ENCODE measurements around the gene EXOC3. TPM values are rescaled to one million over a fixed set of nuclear protein-coding genes. Genes with fewer than 3 reads are reported as not detected.
A peak's percentile ranks its signal among the peaks of the same experiment; 100 is the strongest.

The EXOC3 gene
- total and polyA plus RNA-seq, 10 of the 15 experiments (the other 5 are each of a cell fraction or from before 2014, with no cell fraction given) = 1.6 to 53.0 (median 27.9) TPM

DNA sequence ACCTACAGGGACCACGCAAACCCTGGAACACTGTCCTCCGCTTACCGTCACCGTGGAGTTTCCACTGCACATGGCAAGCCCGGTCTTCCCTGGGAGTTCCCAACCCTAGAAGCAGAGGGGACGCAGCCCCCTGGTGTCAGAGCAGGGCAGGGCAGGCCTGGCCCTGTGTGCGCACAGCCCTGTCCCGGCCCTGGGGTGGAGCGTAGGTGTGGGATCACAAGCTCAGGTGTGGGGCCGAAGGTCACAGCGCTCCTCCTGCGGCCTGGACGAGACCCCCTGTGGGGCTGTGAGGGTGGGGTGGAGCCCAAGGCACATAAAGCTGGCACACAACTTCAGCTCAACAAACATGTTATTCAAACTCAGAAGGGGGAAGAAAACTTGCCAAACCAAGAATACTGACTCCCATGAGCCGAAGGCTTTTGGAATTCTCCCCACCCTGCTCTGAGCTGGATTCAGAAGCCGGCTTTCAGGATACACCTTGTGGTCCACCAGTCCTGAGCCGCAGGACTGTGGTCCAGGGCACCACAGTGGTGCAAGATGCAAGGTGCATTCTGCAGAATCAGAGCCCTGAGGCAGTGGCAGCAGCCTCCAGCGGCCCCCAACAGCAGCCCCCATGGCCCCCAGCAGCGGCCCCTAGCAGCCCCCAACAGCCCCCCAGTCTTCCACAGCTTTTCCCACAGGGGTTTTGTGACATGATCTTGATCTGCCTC, 11.8 kb upstream of the EXOC3 start (continued):
- TF ChIP-seq NFYA (IDR thresholded peaks at IDR 0.05; ENCODE audit: borderline replicate concordance, low read depth, low read length) = no peak
- TF ChIP-seq FOXM1 (IDR thresholded peaks at IDR 0.05; ENCODE audit: low read depth, low read length) = no peak
- TF ChIP-seq SRF (IDR thresholded peaks at IDR 0.05; ENCODE audit: low read depth in 2 of 2, low read length in 2 of 2) = no peak
- TF ChIP-seq SPI1 (IDR thresholded peaks at IDR 0.05; ENCODE audit: borderline replicate concordance, insufficient read depth, low read depth, low read length) = no peak
- no peak for TF ChIP-seq SIN3A (IDR thresholded peaks at IDR 0.05; ENCODE audit: low read depth, low read length)
- TF ChIP-seq, protein P1, sequence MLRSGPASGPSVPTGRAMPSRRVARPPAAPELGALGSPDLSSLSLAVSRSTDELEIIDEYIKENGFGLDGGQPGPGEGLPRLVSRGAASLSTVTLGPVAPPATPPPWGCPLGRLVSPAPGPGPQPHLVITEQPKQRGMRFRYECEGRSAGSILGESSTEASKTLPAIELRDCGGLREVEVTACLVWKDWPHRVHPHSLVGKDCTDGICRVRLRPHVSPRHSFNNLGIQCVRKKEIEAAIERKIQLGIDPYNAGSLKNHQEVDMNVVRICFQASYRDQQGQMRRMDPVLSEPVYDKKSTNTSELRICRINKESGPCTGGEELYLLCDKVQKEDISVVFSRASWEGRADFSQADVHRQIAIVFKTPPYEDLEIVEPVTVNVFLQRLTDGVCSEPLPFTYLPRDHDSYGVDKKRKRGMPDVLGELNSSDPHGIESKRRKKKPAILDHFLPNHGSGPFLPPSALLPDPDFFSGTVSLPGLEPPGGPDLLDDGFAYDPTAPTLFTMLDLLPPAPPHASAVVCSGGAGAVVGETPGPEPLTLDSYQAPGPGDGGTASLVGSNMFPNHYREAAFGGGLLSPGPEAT (IDR thresholded peaks at IDR 0.05; ENCODE audit: low read depth) = peak; percentile 59; the same call in 1 of the 2 replicates
- TF ChIP-seq EGR1 (IDR thresholded peaks at IDR 0.05; ENCODE audit: borderline replicate concordance in 1 of 2, low read depth in 2 of 2, low read length in 2 of 2) = peak in 1 of 2 experiments; percentile 8; a peak in 1 of 3 replicates
- TF ChIP-seq, protein P2, sequence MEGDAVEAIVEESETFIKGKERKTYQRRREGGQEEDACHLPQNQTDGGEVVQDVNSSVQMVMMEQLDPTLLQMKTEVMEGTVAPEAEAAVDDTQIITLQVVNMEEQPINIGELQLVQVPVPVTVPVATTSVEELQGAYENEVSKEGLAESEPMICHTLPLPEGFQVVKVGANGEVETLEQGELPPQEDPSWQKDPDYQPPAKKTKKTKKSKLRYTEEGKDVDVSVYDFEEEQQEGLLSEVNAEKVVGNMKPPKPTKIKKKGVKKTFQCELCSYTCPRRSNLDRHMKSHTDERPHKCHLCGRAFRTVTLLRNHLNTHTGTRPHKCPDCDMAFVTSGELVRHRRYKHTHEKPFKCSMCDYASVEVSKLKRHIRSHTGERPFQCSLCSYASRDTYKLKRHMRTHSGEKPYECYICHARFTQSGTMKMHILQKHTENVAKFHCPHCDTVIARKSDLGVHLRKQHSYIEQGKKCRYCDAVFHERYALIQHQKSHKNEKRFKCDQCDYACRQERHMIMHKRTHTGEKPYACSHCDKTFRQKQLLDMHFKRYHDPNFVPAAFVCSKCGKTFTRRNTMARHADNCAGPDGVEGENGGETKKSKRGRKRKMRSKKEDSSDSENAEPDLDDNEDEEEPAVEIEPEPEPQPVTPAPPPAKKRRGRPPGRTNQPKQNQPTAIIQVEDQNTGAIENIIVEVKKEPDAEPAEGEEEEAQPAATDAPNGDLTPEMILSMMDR (IDR thresholded peaks at IDR 0.05 in 2 of 3, conservative IDR thresholded peaks at IDR 0.05 in 1 of 3; ENCODE audit: control insufficient read depth in 2 of 3, extremely low read depth in 1 of 3, insufficient read depth in 1 of 3, low read depth in 3 of 3, low read length in 3 of 3) = peak; percentile 75 to 89 (median 89)
- peak; percentile 61; the same call in 1 of the 2 replicates for TF ChIP-seq ZBTB33 (IDR thresholded peaks at IDR 0.05)
- TF ChIP-seq, protein P3, sequence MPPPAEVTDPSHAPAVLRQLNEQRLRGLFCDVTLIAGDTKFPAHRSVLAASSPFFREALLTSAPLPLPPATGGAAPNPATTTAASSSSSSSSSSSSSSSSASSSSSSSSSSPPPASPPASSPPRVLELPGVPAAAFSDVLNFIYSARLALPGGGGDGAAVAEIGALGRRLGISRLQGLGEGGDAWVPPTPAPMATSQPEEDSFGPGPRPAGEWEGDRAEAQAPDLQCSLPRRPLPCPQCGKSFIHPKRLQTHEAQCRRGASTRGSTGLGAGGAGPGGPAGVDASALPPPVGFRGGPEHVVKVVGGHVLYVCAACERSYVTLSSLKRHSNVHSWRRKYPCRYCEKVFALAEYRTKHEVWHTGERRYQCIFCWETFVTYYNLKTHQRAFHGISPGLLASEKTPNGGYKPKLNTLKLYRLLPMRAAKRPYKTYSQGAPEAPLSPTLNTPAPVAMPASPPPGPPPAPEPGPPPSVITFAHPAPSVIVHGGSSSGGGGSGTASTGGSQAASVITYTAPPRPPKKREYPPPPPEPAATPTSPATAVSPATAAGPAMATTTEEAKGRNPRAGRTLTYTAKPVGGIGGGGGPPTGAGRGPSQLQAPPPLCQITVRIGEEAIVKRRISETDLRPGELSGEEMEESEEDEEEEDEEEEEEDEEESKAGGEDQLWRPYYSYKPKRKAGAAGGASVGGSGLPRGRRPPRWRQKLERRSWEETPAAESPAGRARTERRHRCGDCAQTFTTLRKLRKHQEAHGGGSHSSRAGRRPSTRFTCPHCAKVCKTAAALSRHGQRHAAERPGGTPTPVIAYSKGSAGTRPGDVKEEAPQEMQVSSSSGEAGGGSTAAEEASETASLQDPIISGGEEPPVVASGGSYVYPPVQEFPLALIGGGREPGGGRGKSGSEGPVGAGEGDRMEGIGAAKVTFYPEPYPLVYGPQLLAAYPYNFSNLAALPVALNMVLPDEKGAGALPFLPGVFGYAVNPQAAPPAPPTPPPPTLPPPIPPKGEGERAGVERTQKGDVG (CRISPR knock-in tag; IDR thresholded peaks at IDR 0.05) = no peak
- no peak for TF ChIP-seq NFXL1 (IDR thresholded peaks at IDR 0.05; ENCODE audit: borderline replicate concordance)
- TF ChIP-seq TAF1 (IDR thresholded peaks at IDR 0.05; ENCODE audit: borderline replicate concordance, low read depth, low read length) = no peak
- no peak for TF ChIP-seq MYB (IDR thresholded peaks at IDR 0.05; ENCODE audit: borderline replicate concordance, low read depth, low read length)
- TF ChIP-seq RAD51 (IDR thresholded peaks at IDR 0.05) = no peak
- 0 out of 2 replicates have a peak, but pooled peaks have one; percentile 23 for TF ChIP-seq BACH1 (IDR thresholded peaks at IDR 0.05; ENCODE audit: borderline replicate concordance)
- peak; percentile 33 to 47; a peak in 3 of 4 replicates for TF ChIP-seq IKZF2 (IDR thresholded peaks at IDR 0.05)
- no peak for TF ChIP-seq ZNF217 (IDR thresholded peaks at IDR 0.05)
- TF ChIP-seq HDGF (IDR thresholded peaks at IDR 0.05) = no peak
- peak; percentile 54; the same call in 1 of the 2 replicates for TF ChIP-seq SMARCA5 (IDR thresholded peaks at IDR 0.05)
- peak; percentile 49; the same call in 1 of the 2 replicates for TF ChIP-seq GATAD2B (conservative IDR thresholded peaks at IDR 0.05; ENCODE audit: low read depth)
- no peak for TF ChIP-seq ASH2L (IDR thresholded peaks at IDR 0.05; ENCODE audit: borderline replicate concordance, low read depth)
